Measurements from ENCODE around the gene PTPRO. TPM values are rescaled to one million over a fixed set of nuclear protein-coding genes. Genes with fewer than 3 reads are reported as not detected.

The PTPRO gene
- total and polyA plus RNA-seq, 12 donors, result 0.21 to 5.4 (median 0.64) TPM; not detected in 1

DNA sequence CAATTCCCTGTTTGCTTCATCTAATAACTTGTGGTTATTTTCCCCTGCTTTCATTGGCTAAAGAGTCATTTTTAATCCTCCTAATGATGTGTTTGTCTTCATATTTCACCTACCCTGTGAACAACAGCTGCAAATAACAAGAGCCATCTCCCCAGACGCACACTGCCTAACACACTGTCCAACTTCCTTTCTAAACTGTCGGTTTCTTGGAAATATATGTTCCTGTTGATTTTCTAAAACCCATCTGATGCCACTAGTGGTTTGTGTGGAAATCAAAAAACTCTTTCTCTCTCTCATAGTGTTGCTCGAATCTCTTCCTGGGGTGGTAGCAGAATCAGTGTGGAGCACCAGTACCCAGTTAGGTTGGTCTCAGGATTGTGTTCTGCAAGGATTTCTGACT lies 240.0 kb downstream of the PTPRO start:
- H3K36me3 ChIP-seq, result no peaks in the 10 kb centered on the region
- TF ChIP-seq, protein P1, sequence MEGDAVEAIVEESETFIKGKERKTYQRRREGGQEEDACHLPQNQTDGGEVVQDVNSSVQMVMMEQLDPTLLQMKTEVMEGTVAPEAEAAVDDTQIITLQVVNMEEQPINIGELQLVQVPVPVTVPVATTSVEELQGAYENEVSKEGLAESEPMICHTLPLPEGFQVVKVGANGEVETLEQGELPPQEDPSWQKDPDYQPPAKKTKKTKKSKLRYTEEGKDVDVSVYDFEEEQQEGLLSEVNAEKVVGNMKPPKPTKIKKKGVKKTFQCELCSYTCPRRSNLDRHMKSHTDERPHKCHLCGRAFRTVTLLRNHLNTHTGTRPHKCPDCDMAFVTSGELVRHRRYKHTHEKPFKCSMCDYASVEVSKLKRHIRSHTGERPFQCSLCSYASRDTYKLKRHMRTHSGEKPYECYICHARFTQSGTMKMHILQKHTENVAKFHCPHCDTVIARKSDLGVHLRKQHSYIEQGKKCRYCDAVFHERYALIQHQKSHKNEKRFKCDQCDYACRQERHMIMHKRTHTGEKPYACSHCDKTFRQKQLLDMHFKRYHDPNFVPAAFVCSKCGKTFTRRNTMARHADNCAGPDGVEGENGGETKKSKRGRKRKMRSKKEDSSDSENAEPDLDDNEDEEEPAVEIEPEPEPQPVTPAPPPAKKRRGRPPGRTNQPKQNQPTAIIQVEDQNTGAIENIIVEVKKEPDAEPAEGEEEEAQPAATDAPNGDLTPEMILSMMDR (IDR thresholded peaks at IDR 0.05), result no peak
- no peak overlapping the region for H3K4me3 ChIP-seq
- WGBS, 2 donors, result 60 to 62% methylated on average over 3 of the region's 3 CpGs
- intact Hi-C loops (cut with DNase I), result no loop called here
- peaks cover 0 to 8% (median 0%) of the 10 kb centered on the region in 7 donors for H3K27me3 ChIP-seq
- peak overlapping the region in 2 of 10 donors; percentile 13 to 80 for H3K27ac ChIP-seq
- H3K9me3 ChIP-seq, result no peaks in the 10 kb centered on the region
- DNase-seq (no peak), ATAC-seq (peak in 5 of 8 donors; percentile 29 to 42 (median 33))
- peaks cover 0 to 33% (median 0%) of the 10 kb centered on the region in 9 donors for H3K4me1 ChIP-seq

DNA sequence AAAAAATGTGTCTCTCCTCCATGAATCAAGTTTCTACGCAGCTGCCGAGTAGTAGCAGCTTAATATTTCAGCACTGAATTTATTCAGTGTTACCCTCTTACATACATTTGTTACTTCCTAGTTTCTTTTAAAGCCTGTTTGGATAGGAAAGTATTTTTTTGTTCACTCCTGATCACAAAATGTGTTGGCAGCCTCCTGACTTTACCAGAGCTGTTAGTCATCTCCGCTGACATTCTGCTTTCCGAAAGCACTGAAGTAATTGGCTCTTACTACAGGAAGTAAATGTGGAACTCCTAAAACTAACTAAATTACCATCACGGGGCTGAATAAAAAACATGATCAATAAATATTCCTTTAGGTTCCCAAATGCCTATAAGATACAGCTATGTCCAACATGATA lies 241.4 kb downstream of the PTPRO start:
- Histone ChIP-seq H3K27ac (peak overlapping the region in 4 of 10 donors; percentile 13 to 80 (median 46)), H3K4me1 (peaks cover 0 to 33% (median 0%) of the 10 kb centered on the region in 9 donors), H3K36me3 (no peaks in the 10 kb centered on the region), H3K27me3 (peaks cover 0 to 8% (median 0%) of the 10 kb centered on the region in 7 donors), H3K4me3 (peak overlapping the region in 6 of 10 donors; percentile 5 to 26 (median 18)), H3K9me3 (no peaks in the 10 kb centered on the region)
- TF ChIP-seq, protein P1 (IDR thresholded peaks at IDR 0.05), result no peak
- no peak for DNase-seq
- 48 to 61% methylated on average over 5 of the region's 5 CpGs for WGBS, 2 donors
- peak in 7 of 8 donors; percentile 49 to 75 (median 62) for ATAC-seq
- intact Hi-C loops (cut with DNase I), result no loop called here

DNA sequence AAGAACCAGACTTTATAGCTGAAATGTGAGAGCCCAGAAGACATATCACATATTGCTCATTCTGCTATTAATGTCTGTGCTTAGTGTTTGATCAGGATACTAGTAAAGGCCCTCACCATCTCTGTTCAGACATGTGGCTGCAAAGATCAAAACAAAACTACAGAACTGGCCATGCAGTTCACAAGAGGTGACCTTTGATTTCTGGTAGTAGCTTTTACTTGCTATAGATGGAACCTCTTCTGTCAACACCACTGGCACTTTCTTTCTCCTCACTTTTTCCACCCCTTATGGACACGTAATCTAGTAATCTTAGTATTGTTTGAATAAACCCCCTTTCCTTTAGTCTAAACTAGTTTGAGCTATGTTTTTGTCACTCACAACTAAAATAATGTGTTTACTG lies 252.0 kb downstream of the PTPRO start:
- 93 to 100% methylated on average over 1 of the region's 1 CpG for WGBS, 2 donors
- no peaks in the 10 kb centered on the region for H3K9me3 ChIP-seq
- H3K27ac ChIP-seq, result no peak overlapping the region
- intact Hi-C loops (cut with DNase I), result no loop called here
- no peak for DNase-seq
- peaks cover 0 to 15% (median 4%) of the 10 kb centered on the region in 9 donors for H3K4me1 ChIP-seq
- TF ChIP-seq, protein P1 (IDR thresholded peaks at IDR 0.05), result no peak
- peaks cover 0 to 10% (median under 1%) of the 10 kb centered on the region in 7 donors for H3K27me3 ChIP-seq
- no peak for ATAC-seq
- H3K4me3 ChIP-seq, result no peak overlapping the region
- no peaks in the 10 kb centered on the region for H3K36me3 ChIP-seq

DNA sequence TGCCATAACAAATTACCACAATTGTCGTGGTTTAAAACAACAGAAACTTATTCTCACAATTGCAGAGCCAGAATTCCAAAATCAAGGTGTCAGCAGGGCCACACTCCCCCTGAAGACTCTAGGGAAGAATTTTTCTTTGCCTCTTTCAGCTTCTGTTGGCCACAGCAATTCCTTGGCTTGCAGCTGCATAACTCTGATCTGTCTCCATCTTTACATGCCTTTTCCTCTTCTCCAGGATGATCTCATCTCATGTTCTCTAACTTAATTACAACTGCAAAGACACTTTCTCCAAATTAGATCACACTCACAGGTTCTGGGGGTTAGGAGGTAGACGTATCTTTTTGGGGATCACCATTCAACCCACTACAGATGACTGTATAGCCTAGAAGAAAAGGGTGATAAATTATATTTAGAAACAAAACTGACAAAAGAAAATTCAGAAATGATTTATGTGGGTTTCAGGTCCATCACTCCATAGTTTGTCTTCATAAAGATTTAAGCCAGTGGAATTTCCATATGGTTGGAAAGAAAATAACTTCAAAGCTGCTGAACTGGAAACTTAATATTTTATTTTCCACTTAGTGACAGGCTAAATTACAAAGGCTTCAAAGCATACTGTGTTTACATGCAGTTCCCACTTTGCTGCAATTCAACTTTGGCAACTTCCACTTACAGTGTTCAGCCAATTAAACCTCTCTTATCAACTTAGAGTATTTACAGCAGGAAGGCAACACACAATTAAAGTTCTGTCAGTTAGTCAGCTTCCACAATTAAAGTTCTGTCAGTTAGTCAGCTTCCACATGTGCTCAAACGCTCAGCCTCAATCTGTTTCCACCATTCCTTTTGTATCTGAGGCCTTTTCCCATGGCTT lies 253.6 kb downstream of the PTPRO start:
- Histone ChIP-seq H3K4me1 (peaks cover 0 to 11% (median 0%) of the 10 kb centered on the region in 9 donors), H3K4me3 (no peak overlapping the region), H3K9me3 (no peaks in the 10 kb centered on the region), H3K27ac (no peak overlapping the region), H3K36me3 (no peaks in the 10 kb centered on the region), H3K27me3 (peaks cover 0 to 10% (median 3%) of the 10 kb centered on the region in 7 donors)
- DNase-seq (no peak), ATAC-seq (peak in 4 of 8 donors; percentile 40 to 84 (median 52))
- intact Hi-C loops (cut with DNase I), result loop anchor here in 1 of 10 donors (5.0 kb wide), 1 partner anchor 39 kb away; no protein-coding TSS in a partner anchor
- TF ChIP-seq, protein P1 (IDR thresholded peaks at IDR 0.05), result no peak
- WGBS, 2 donors, result 56 to 60% methylated on average over 3 of the region's 3 CpGs

Data from heart right ventricle (tissue), 16 donors.